NOMO-1 (cell line): Measurements from ENCODE around the gene HVCN1.

Experiments used
- DNase-seq, 2 experiments: peaks; one replicate each; lab custom pipeline; 2025; ENCODE audit not compliant: unreplicated experiment in 2 of 2; lab: John Stamatoyannopoulos, UW

Gene HVCN1

GRCh38 chr12:110622582-110622981 lies 66.3 kb downstream of the HVCN1 start:
- DNase-seq = no peak

DNA sequence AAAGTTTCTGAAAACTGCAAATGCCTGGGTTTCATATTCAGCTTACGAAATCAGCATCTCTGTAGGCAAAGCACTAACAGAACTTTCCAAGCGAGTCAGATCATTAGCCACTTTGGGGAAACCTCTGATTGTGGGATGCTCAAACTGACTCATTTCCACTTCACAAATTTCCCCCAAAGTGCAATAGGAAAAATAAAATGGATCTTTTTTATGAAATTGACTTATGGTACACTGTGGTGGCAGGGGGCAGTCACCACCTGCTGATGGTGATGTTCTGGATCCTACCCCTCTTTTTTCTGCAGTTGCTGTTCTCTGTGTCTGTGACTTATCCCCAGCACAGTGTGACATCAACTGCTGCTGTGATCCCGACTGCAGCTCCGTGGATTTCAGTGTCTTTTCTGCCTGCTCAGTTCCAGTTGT lies 69.4 kb downstream of the HVCN1 start:
- no peak for DNase-seq

GRCh38 chr12:110616471-110617115 lies 72.3 kb downstream of the HVCN1 start:
- DNase-seq = no peak

DNA sequence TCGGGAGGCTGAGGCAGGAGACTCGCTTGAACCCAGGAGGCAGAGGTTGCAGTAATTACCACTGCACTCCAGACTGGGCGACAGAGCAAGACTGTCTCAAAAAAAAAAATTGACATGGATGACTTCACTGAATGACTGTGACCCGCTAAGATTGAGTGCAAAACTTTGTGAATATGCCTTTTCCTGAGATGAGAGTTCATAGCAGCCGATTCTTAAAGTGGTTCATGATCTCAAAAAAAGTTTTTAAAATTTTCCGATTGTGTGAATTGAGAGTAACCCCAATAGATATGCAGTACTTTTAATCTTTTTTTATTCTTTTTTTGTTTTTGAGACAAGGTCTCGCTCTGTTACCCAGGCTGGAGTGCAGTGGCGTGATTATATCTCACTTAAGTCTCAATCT lies 73.7 kb downstream of the HVCN1 start:
- DNase-seq = no peak

- peak; percentile 97 to 99 for DNase-seq
These were observed 74.9 kb downstream of the HVCN1 start, which contains the start of gene TCTN1 for GRCh38 chr12:110613771-110614684. TCTN1 (plus strand) TSS chr12:110614129; CDS start chr12:110614183, 54 bp downstream.

DNA sequence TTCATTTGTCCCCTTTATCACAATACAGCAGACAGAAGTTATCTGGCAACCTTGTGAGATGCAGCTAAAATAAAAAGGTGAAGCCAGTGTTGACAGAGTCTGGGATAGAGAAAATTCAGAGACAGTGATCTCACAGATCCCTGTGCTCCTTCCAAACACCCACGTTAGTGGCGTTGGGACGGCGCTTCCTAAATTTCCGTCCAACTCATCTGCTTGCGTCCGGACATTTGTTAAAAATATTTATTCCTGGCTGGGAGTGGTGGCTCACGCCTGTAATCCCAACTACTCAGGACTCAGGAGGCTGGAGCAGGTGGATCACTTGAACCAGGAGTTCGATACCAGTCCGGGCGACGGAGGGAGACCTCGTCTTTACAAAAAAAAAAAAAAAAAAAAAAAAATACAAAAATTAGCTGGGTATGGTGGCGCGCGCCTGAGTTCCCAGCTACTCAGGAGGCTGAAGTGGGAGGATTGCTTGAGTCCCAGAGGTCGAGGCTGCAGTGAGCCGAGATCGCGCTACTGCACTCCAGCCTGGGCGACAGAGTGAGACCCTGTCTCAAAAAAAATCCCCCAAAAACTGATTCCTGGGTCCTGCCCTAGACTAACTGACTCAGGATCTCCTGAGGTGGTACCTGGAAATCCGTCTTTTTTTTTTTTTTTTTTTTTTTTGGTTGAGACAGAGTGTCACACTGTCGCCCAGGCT lies 75.7 kb downstream of the HVCN1 start:
- no peak for DNase-seq

DNA sequence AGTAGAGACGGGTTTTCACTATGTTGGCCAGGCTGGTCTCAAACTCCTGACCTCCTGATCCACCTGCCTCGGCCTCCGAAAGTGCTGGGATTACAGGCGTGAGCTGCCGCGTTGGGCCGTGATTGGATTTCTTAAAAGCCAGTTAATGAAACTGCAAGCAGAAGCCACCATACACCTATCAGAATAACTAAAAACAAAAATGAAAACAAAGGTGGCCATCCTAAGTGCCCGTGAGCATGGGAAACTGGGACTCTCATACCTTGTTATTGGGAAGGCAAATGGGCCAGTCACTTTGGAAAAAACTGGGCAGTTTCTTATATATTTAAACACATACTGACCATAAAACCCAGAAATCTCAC lies 82.7 kb downstream of the HVCN1 start:
- DNase-seq = no peak

- peak; percentile 29 to 79 for DNase-seq
These were observed 86.7 kb downstream of the HVCN1 start for GRCh38 chr12:110602085-110602814.

GRCh38 chr12:110600254-110600653 lies 88.7 kb downstream of the HVCN1 start:
- peak; percentile 47 to 83 for DNase-seq

DNA sequence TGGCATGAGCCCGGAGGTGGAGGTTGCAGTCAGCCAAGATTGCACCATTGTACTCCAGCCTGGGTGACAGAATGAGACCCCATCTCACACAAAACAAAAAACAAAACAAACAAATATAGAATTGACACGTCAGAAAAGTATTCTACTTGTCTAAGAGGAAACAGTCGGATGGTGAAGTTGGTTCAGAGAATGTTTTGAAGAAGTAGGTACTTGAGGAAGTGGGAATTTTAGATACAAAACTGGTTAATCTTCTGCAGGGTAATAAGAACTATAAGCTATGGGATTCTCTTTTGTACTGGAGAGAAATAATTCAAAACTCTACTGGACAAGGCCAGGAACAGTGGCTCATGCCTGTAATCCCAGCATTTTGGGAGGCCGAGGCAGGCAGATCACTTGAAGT lies 89.6 kb downstream of the HVCN1 start:
- peak in 1 of 2 experiments; percentile 62 for DNase-seq
